Panc1 (cell line): ENCODE results near the gene SPATA17. TPM values are rescaled to one million over a fixed set of nuclear protein-coding genes. Genes with fewer than 3 reads are reported as not detected.

Source experiments
- ATAC-seq: fragments of 200-7000 bp; cut with Tn5 transposase; 2 replicates; pipeline ENCODE4 v1.9.1; 2020; ENCODE audit warnings: mild to moderate bottlenecking, moderate library complexity
- BruUV-seq: library from RNA; stranded (reverse); fragments of 400-500 nt; replicated peaks from 2 replicates; lab custom pipeline; 2021; lab: Mats Ljungman, UMichigan
- CTCF ChIA-PET: fragments of 300-600 bp; sonication (Branson Sonifier 250); formaldehyde crosslinking; loops from one replicate; lab custom pipeline; 2022; ENCODE audit warnings: antibody characterized with exemption; lab: Charles Lee
- POLR2A ChIA-PET: fragments of 300-600 bp; sonication (Branson Sonifier 250); formaldehyde crosslinking; loops from one replicate; lab custom pipeline; 2022; ENCODE audit warnings: antibody characterized with exemption; lab: Charles Lee
- DNase-seq: peaks from one replicate; pipeline ENCODE4 v3.0.0-alpha.2; 2010; ENCODE audit warnings: low read depth, low spot score
- H3K27ac ChIP-seq: 2 replicates; pipeline ENCODE4 v1.5.1; 2011; ENCODE audit warnings: mild to moderate bottlenecking, low read length, inconsistent platforms
- H3K27me3 ChIP-seq: fragments of 200-500 bp; sonication (Bioruptor generic); 2 replicates; pipeline ENCODE4 v1.6.0; 2014; ENCODE audit warnings: low read length, inconsistent platforms; ENCODE audit not compliant: control insufficient read depth, insufficient read depth
- H3K36me3 ChIP-seq: fragments of 200-500 bp; sonication (Bioruptor generic); 2 replicates; pipeline ENCODE4 v1.5.1; 2014; ENCODE audit warnings: inconsistent platforms, mild to moderate bottlenecking, low read length, moderate library complexity; ENCODE audit not compliant: control insufficient read depth, insufficient read depth
- H3K4me1 ChIP-seq: 2 replicates; pipeline ENCODE4 v1.5.1; 2011; ENCODE audit warnings: inconsistent platforms, mild to moderate bottlenecking, low read length, moderate library complexity; ENCODE audit not compliant: control insufficient read depth, insufficient read depth
- H3K4me3 ChIP-seq, 2 experiments: 2 replicates each; pipeline ENCODE4 v1.5.1; 2011 to 2012; ENCODE audit warnings: low read depth in 2 of 2, low read length in 2 of 2, mild to moderate bottlenecking in 2 of 2, inconsistent platforms in 1 of 2, moderate library complexity in 1 of 2
- H3K9me3 ChIP-seq: fragments of 200-500 bp; sonication (Bioruptor generic); 2 replicates; pipeline ENCODE4 v1.5.1; 2014; ENCODE audit warnings: low read depth, mild to moderate bottlenecking, inconsistent platforms, low read length, moderate library complexity; ENCODE audit not compliant: control insufficient read depth, insufficient read depth
- CTCF ChIP-seq: fragments of 450-650 bp; IDR thresholded peaks from 2 replicates; pipeline ENCODE4 v1.5.1; 2017; ENCODE audit warnings: mild to moderate bottlenecking
- POLR2AphosphoS5 ChIP-seq: IDR thresholded peaks from 2 replicates; pipeline ENCODE4 v1.6.1; 2012; ENCODE audit warnings: mild to moderate bottlenecking, low read depth, low read length, moderate library complexity
- REST ChIP-seq, 2 experiments: IDR thresholded peaks; 2 replicates each; pipeline ENCODE4 v1.6.1; 2011 to 2012; ENCODE audit warnings: low read depth in 2 of 2, control low read depth in 1 of 2, low read length in 1 of 2, mild to moderate bottlenecking in 1 of 2, moderate library complexity in 1 of 2; ENCODE audit not compliant: insufficient read depth in 1 of 2
- SIN3A ChIP-seq: IDR thresholded peaks from 2 replicates; pipeline ENCODE4 v1.6.1; 2012; ENCODE audit warnings: low read depth, mild to moderate bottlenecking, low read length, moderate library complexity, borderline replicate concordance; ENCODE audit not compliant: insufficient read depth
- TCF7L2 ChIP-seq: IDR thresholded peaks from 2 replicates; pipeline ENCODE4 v1.6.1; 2011; ENCODE audit warnings: mild to moderate bottlenecking, low read depth, low read length, inconsistent platforms
- in situ Hi-C: cut with HindIII; loops from 2 replicates; pipeline ENCODE4 v1.10.0; 2016; ENCODE audit warnings: low sequenced_read_pairs, low pct_unique_long_range_greater_than_20kb
- intact Hi-C: fragments of 100-400 bp; cut with micrococcal nuclease; formaldehyde crosslinking; loops from one replicate; pipeline ENCODE4 v1.10.0; 2022; ENCODE audit not compliant: unreplicated experiment
- total RNA-seq: library from RNA; stranded (reverse); gene quantifications from one replicate; pipeline ENCODE4 v1.2.1, GENCODE V29; 2021; ENCODE audit not compliant: unreplicated experiment

Gene SPATA17
- total RNA-seq, 1 experiment from 2014 or later: 0.51 TPM

GRCh38 chr1:217919683-217920388 is 288.7 kb downstream of the SPATA17 start:
- Histone ChIP-seq H3K27ac (no peak overlapping the region), H3K4me1 (no peaks in the 10 kb centered on the region), H3K36me3 (no peaks in the 10 kb centered on the region), H3K9me3 (no peaks in the 10 kb centered on the region), H3K27me3 (no peaks in the 10 kb centered on the region), H3K4me3 (no peak overlapping the region)
- intact Hi-C loops: loop anchor here (10.0 kb wide), 1 partner anchor 255 kb away; no protein-coding TSS in a partner anchor
- in situ Hi-C loops: no loop called here
- DNase-seq: no peak
- BruUV-seq: no TSS peak
- TF ChIP-seq CTCF (no peak), SIN3A (no peak), TCF7L2 (no peak), POLR2AphosphoS5 (no peak), REST (IDR thresholded peaks at IDR 0.05; ENCODE audit: insufficient read depth in 1 of 2, low read depth in 2 of 2, low read length in 1 of 2) (no peak)
- CTCF ChIA-PET: no interaction called here
- ATAC-seq: no peak
- POLR2A ChIA-PET: no interaction called here

Other genes with a start within 250 kb of the SPATA17 start
- 11.2 TPM for gene GPATCH2, start 254 bp upstream of the SPATA17 start, total RNA-seq